H9 (cell line): Measurements from ENCODE around the gene ZNF414. TPM values are rescaled to one million over a fixed set of nuclear protein-coding genes. Genes with fewer than 3 reads are reported as not detected.

Experiments used
- DNase-seq: peaks from one replicate; pipeline ENCODE4 v3.0.0-alpha.2; 2017
- H2AFZ ChIP-seq: one replicate; pipeline ENCODE4 v1.6.1; 2013; ENCODE audit warnings: mild to moderate bottlenecking, low read length, control low read depth, moderate library complexity
- H2AK5ac ChIP-seq: 2 replicates; pipeline ENCODE4 v1.6.1; 2013; ENCODE audit warnings: low read length, control low read depth, mixed read lengths; ENCODE audit not compliant: insufficient read length
- H2BK120ac ChIP-seq: one replicate; pipeline ENCODE4 v1.6.1; 2013; ENCODE audit warnings: low read depth, mild to moderate bottlenecking, low read length, control low read depth, inconsistent platforms; ENCODE audit not compliant: poor library complexity, severe bottlenecking
- H2BK12ac ChIP-seq: 2 replicates; pipeline ENCODE4 v1.6.1; 2013; ENCODE audit warnings: low read length, control low read depth, mixed read lengths, low read depth; ENCODE audit not compliant: insufficient read length
- H2BK15ac ChIP-seq: 2 replicates; pipeline ENCODE4 v1.6.1; 2013; ENCODE audit warnings: low read depth, low read length, control low read depth
- H2BK20ac ChIP-seq: one replicate; pipeline ENCODE4 v1.6.1; 2013; ENCODE audit warnings: low read depth, mild to moderate bottlenecking, low read length, control low read depth, inconsistent platforms; ENCODE audit not compliant: poor library complexity, severe bottlenecking
- H2BK5ac ChIP-seq: 2 replicates; pipeline ENCODE4 v1.6.1; 2013; ENCODE audit warnings: low read length, control low read depth, mixed read lengths; ENCODE audit not compliant: insufficient read length
- H3K14ac ChIP-seq: 2 replicates; pipeline ENCODE4 v1.6.1; 2013; ENCODE audit warnings: low read length, control low read depth; ENCODE audit not compliant: insufficient read depth
- H3K18ac ChIP-seq: 2 replicates; pipeline ENCODE4 v1.6.1; 2013; ENCODE audit warnings: low read depth, mild to moderate bottlenecking, mixed read lengths, low read length, control low read depth; ENCODE audit not compliant: insufficient read length
- H3K23ac ChIP-seq: 2 replicates; pipeline ENCODE4 v1.6.1; 2013; ENCODE audit warnings: low read length, control low read depth, mixed read lengths, low read depth; ENCODE audit not compliant: insufficient read length
- H3K23me2 ChIP-seq: 2 replicates; pipeline ENCODE4 v1.6.1; 2013; ENCODE audit warnings: low read depth, mild to moderate bottlenecking, mixed read lengths, low read length, control low read depth; ENCODE audit not compliant: insufficient read length, poor library complexity, severe bottlenecking
- H3K27ac ChIP-seq: 2 replicates; pipeline ENCODE4 v1.5.1; 2013; ENCODE audit warnings: low read length, control low read depth, mixed read lengths, low read depth; ENCODE audit not compliant: insufficient read length
- H3K27me3 ChIP-seq: 2 replicates; pipeline ENCODE4 v1.6.1; 2013; ENCODE audit warnings: low read length, control low read depth, inconsistent platforms; ENCODE audit not compliant: insufficient read depth
- H3K4ac ChIP-seq: 2 replicates; pipeline ENCODE4 v1.6.1; 2013; ENCODE audit warnings: low read depth, mild to moderate bottlenecking, control low read depth, inconsistent platforms, low read length, moderate library complexity
- H3K4me1 ChIP-seq: 2 replicates; pipeline ENCODE4 v1.6.1; 2013; ENCODE audit warnings: low read length, control low read depth, inconsistent platforms; ENCODE audit not compliant: insufficient read depth
- H3K4me2 ChIP-seq: 2 replicates; pipeline ENCODE4 v1.6.1; 2013; ENCODE audit warnings: low read length, control low read depth, mixed read lengths; ENCODE audit not compliant: insufficient read length, insufficient read depth
- H3K56ac ChIP-seq: 2 replicates; pipeline ENCODE4 v1.6.1; 2013; ENCODE audit warnings: low read depth, mild to moderate bottlenecking, mixed read lengths, low read length, control low read depth; ENCODE audit not compliant: insufficient read length
- H3K79me1 ChIP-seq: 2 replicates; pipeline ENCODE4 v1.6.1; 2013; ENCODE audit warnings: low read depth, mild to moderate bottlenecking, moderate library complexity, low read length, control low read depth, inconsistent platforms; ENCODE audit not compliant: insufficient read depth, poor library complexity, severe bottlenecking
- H3K79me2 ChIP-seq: 2 replicates; pipeline ENCODE4 v1.6.1; 2013; ENCODE audit warnings: low read length, control low read depth, inconsistent platforms; ENCODE audit not compliant: insufficient read depth
- H3K9ac ChIP-seq: 2 replicates; pipeline ENCODE4 v1.6.1; 2013; ENCODE audit warnings: low read length, control low read depth, mixed read lengths; ENCODE audit not compliant: insufficient read length; ENCODE audit errors: extremely low read depth
- H3K9me3 ChIP-seq: one replicate; pipeline ENCODE4 v1.6.1; 2013; ENCODE audit warnings: low read depth, low read length, inconsistent platforms; ENCODE audit not compliant: control insufficient read depth
- H3T11ph ChIP-seq: one replicate; pipeline ENCODE4 v1.6.1; 2013; ENCODE audit warnings: mild to moderate bottlenecking, low read length, control low read depth, inconsistent platforms
- H4K20me1 ChIP-seq: one replicate; pipeline ENCODE4 v1.6.1; 2013; ENCODE audit not compliant: control insufficient read depth, insufficient read length, insufficient read depth
- H4K5ac ChIP-seq: 2 replicates; pipeline ENCODE4 v1.6.1; 2013; ENCODE audit warnings: low read depth, mild to moderate bottlenecking, mixed read lengths, low read length, control low read depth; ENCODE audit not compliant: insufficient read length
- H4K8ac ChIP-seq: replicated peaks from 2 replicates; pipeline ENCODE4 v1.6.1; 2013; ENCODE audit warnings: low read length, control low read depth, mixed read lengths, low read depth; ENCODE audit not compliant: insufficient read length
- H4K91ac ChIP-seq: 2 replicates; pipeline ENCODE4 v1.6.1; 2013; ENCODE audit warnings: low read depth, mild to moderate bottlenecking, moderate library complexity, mixed read lengths, low read length, control low read depth; ENCODE audit not compliant: insufficient read length
- H3K27ac Mint-ChIP-seq, 3 experiments: 2 replicates in 2 of 3; 3 replicates in 1 of 3; pipeline ENCODE4 v1.8.0; 2020 to 2021; ENCODE audit warnings: mixed read lengths in 3 of 3, mild to moderate bottlenecking in 1 of 3, moderate library complexity in 1 of 3
- H3K27me3 Mint-ChIP-seq: 2 replicates; pipeline ENCODE4 v1.8.0; 2021; ENCODE audit warnings: low read depth, mild to moderate bottlenecking, moderate library complexity, mixed read lengths
- H3K36me3 Mint-ChIP-seq, 3 experiments: 2 replicates in 2 of 3; 3 replicates in 1 of 3; pipeline ENCODE4 v1.8.0; 2020 to 2021; ENCODE audit warnings: low read depth in 3 of 3, mixed read lengths in 3 of 3; ENCODE audit not compliant: insufficient read depth in 1 of 3
- H3K4me1 Mint-ChIP-seq, 2 experiments: 2 replicates each; pipeline ENCODE4 v1.8.0; 2020; ENCODE audit warnings: mixed read lengths in 2 of 2
- H3K4me3 Mint-ChIP-seq, 2 experiments: 2 replicates in 1 of 2; 3 replicates in 1 of 2; pipeline ENCODE4 v1.8.0; 2020 to 2021; ENCODE audit warnings: mild to moderate bottlenecking in 2 of 2, mixed read lengths in 2 of 2, moderate library complexity in 1 of 2
- H3K9me3 Mint-ChIP-seq, 2 experiments: 2 replicates in 1 of 2; 3 replicates in 1 of 2; pipeline ENCODE4 v1.8.0; 2020; ENCODE audit warnings: mild to moderate bottlenecking in 2 of 2, mixed read lengths in 2 of 2, moderate library complexity in 1 of 2
- CTCF ChIP-seq: fragments of 200-600 bp; sonication (generic); conservative IDR thresholded peaks from 3 replicates; pipeline ENCODE4 v1.8.0; 2021; ENCODE audit warnings: antibody characterized with exemption, mild to moderate bottlenecking
- WGBS: extraction: QIAGEN DNeasy Blood & Tissue Kit; methylation state at CpG from one replicate; pipeline ENCODE4 v1.1.7; 2013; ENCODE audit warnings: missing lambda C conversion rate, low lambda C conversion rate, mixed read lengths; ENCODE audit not compliant: insufficient read length; ENCODE audit errors: extremely low coverage; 5-methylcytosine and 5-hydroxymethylcytosine counted together
- total RNA-seq: library from RNA; stranded (reverse); gene quantifications from 2 replicates; pipeline ENCODE4 v1.2.1, GENCODE V29; 2021

The ZNF414 gene
- total RNA-seq, 1 experiment from 2014 or later, result 29.3 TPM

DNA sequence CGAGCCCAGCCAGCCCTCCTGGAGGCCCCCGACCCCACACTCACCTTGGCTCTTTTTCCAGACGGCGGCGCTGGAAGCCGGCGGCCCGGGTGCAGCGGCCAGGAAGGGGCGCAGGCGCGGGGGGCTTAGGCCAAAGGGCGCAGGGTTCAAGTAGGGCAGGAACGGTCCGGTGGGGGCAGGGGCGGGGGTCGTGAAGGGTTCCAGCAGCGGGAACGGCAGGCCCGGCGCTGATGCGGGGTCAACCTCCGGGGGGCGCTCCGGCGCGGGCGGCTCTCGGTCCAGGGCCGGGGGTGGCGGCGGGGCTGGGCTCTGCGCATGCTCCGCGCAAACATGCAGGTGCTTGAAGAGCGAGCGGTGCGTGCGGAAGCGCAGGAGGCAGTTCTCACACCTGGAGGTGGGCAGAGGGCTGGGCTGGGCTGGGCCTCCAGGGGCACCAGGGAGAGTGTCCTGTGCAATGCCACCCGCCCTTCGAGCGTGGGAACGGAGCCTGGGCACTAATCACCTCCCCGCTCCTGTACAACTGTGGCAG, 2.3 kb downstream of the ZNF414 start:
- H3K4me2 ChIP-seq, result no peak overlapping the region
- H2BK20ac ChIP-seq, result no peak overlapping the region
- H3K4me1 ChIP-seq, result no peaks in the 10 kb centered on the region; the same call in 1 of the 2 replicates
- H2BK5ac ChIP-seq, result no peak overlapping the region
- H3K56ac ChIP-seq, result no peak overlapping the region
- no peaks in the 10 kb centered on the region for H3K79me2 ChIP-seq
- H3K36me3 Mint-ChIP-seq, result peaks cover 2 to 10% (median 7%) of the 10 kb centered on the region in 3 experiments; a peak in 3 of 7 replicates
- H3T11ph ChIP-seq, result no peak overlapping the region
- no peak overlapping the region; the same call in 1 of the 2 replicates for H3K14ac ChIP-seq
- no peak overlapping the region for H3K18ac ChIP-seq
- peak overlapping the region in 1 of 2 experiments; percentile 74; a peak in 1 of 5 replicates for H3K4me3 Mint-ChIP-seq
- H2BK120ac ChIP-seq, result no peak overlapping the region
- DNase-seq, result no peak
- H4K20me1 ChIP-seq, result no peaks in the 10 kb centered on the region
- H3K79me1 ChIP-seq, result no peaks in the 10 kb centered on the region
- H4K5ac ChIP-seq, result no peak overlapping the region
- TF ChIP-seq CTCF, result peak; percentile 41; the same call in 2 of the 3 replicates
- no peaks in the 10 kb centered on the region for H3K9me3 Mint-ChIP-seq
- H2BK12ac ChIP-seq, result no peak overlapping the region
- no peak overlapping the region for H3K23ac ChIP-seq
- H3K27ac ChIP-seq, result no peak overlapping the region
- no peak overlapping the region for H4K8ac ChIP-seq
- no peak overlapping the region for H2AFZ ChIP-seq
- no peak overlapping the region for H2BK15ac ChIP-seq
- H3K9ac ChIP-seq, result no peak overlapping the region
- no peak overlapping the region for H3K4ac ChIP-seq
- no peak overlapping the region for H2AK5ac ChIP-seq
- no peaks in the 10 kb centered on the region for H3K9me3 ChIP-seq
- no peaks in the 10 kb centered on the region for H3K27me3 ChIP-seq
- peaks cover 9% of the 10 kb centered on the region for H3K23me2 ChIP-seq
- no peak overlapping the region for H3K27ac Mint-ChIP-seq
- no peak overlapping the region for H4K91ac ChIP-seq
- no peaks in the 10 kb centered on the region; the same call in 1 of the 2 replicates for H3K27me3 Mint-ChIP-seq
- WGBS, result no CpG with 5 or more reads among the region's 45 CpGs
- H3K4me1 Mint-ChIP-seq, result peaks cover 7 to 25% of the 10 kb centered on the region in 2 experiments
